ENCODE results near the gene NGB.

The NGB gene

GRCh38 chr14:77313371-77313770, 42.4 kb upstream of the NGB start:
- H3K4me3 ChIP-seq (ENCODE audit: insufficient read depth, low read depth, low read length, poor library complexity, severe bottlenecking), result no peak overlapping the region
- H3K36me3 ChIP-seq (ENCODE audit: control insufficient read depth, insufficient read depth, low read length), result no peaks in the 10 kb centered on the region
- DNase-seq, result no peak
- no peaks in the 10 kb centered on the region for H3K9me3 ChIP-seq (ENCODE audit: control insufficient read depth, low read length)
- no peaks in the 10 kb centered on the region for H3K27me3 ChIP-seq (replicated peaks; ENCODE audit: control insufficient read depth, insufficient read depth, low read length, poor library complexity, severe bottlenecking)
- no peak overlapping the region for H3K27ac ChIP-seq (ENCODE audit: insufficient read depth, low read length, poor library complexity, severe bottlenecking)
- no peaks in the 10 kb centered on the region for H3K4me1 ChIP-seq (ENCODE audit: control insufficient read depth, insufficient read depth, low read length, poor library complexity, severe bottlenecking)

DNA sequence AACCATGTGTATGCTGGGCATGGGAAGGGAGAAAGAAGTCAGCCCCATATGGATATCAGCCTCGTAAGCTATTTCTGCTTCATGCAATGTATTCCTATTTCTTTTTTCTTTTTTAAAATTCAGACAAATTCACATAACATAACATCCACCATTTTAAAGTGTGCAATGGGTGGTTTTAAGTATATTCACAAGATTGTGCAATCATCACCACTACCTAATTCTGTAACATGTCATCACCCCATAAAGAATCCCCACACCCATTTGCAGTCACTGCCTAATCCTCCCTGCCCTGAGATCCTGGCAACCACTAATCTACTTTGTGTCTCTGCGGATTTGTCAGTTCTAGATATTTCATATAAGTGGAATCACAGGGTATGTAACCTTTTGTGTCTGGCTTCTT, 40.2 kb upstream of the NGB start:
- no peaks in the 10 kb centered on the region for H3K4me1 ChIP-seq (ENCODE audit: control insufficient read depth, insufficient read depth, low read length, poor library complexity, severe bottlenecking)
- no peaks in the 10 kb centered on the region for H3K9me3 ChIP-seq (ENCODE audit: control insufficient read depth, low read length)
- H3K4me3 ChIP-seq (ENCODE audit: insufficient read depth, low read depth, low read length, poor library complexity, severe bottlenecking), result no peak overlapping the region
- H3K27ac ChIP-seq (ENCODE audit: insufficient read depth, low read length, poor library complexity, severe bottlenecking), result no peak overlapping the region
- no peaks in the 10 kb centered on the region for H3K27me3 ChIP-seq (replicated peaks; ENCODE audit: control insufficient read depth, insufficient read depth, low read length, poor library complexity, severe bottlenecking)
- no peaks in the 10 kb centered on the region for H3K36me3 ChIP-seq (ENCODE audit: control insufficient read depth, insufficient read depth, low read length)
- DNase-seq, result no peak

DNA sequence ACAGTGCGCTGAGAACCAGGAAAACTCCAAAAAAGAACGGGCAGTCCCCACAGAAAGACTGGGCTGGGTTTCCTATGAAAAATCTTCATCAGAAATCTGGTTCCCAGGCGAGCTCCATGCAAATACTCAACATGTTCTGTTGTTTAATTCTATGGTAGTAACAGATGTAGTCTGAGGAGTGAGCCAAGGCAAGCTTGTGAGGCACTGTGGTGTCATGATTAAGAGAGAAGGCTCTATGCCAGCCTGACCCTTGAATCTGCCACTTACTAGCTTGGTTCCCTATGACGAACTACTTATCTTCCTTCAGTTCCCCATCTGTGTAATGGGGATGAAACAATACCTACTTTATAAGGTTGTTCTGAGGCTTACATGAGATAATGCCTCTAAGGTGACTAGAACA, 39.0 kb upstream of the NGB start:
- Histone ChIP-seq H3K27me3 (replicated peaks; ENCODE audit: control insufficient read depth, insufficient read depth, low read length, poor library complexity, severe bottlenecking) (no peaks in the 10 kb centered on the region), H3K9me3 (ENCODE audit: control insufficient read depth, low read length) (no peaks in the 10 kb centered on the region), H3K36me3 (ENCODE audit: control insufficient read depth, insufficient read depth, low read length) (peaks cover 3% of the 10 kb centered on the region), H3K4me3 (ENCODE audit: insufficient read depth, low read depth, low read length, poor library complexity, severe bottlenecking) (no peak overlapping the region), H3K4me1 (ENCODE audit: control insufficient read depth, insufficient read depth, low read length, poor library complexity, severe bottlenecking) (no peaks in the 10 kb centered on the region), H3K27ac (ENCODE audit: insufficient read depth, low read length, poor library complexity, severe bottlenecking) (no peak overlapping the region)
- DNase-seq, result no peak

- Histone ChIP-seq H3K27me3 (replicated peaks; ENCODE audit: control insufficient read depth, insufficient read depth, low read length, poor library complexity, severe bottlenecking) (no peaks in the 10 kb centered on the region), H3K27ac (ENCODE audit: insufficient read depth, low read length, poor library complexity, severe bottlenecking) (no peak overlapping the region), H3K36me3 (ENCODE audit: control insufficient read depth, insufficient read depth, low read length) (peaks cover 3% of the 10 kb centered on the region), H3K4me3 (ENCODE audit: insufficient read depth, low read depth, low read length, poor library complexity, severe bottlenecking) (no peak overlapping the region), H3K4me1 (ENCODE audit: control insufficient read depth, insufficient read depth, low read length, poor library complexity, severe bottlenecking) (no peaks in the 10 kb centered on the region), H3K9me3 (ENCODE audit: control insufficient read depth, low read length) (no peaks in the 10 kb centered on the region)
- no peak for DNase-seq
These were observed 38.1 kb upstream of the NGB start for GRCh38 chr14:77309131-77309530.

GRCh38 chr14:77306851-77307496, 36.0 kb upstream of the NGB start:
- Histone ChIP-seq H3K4me3 (ENCODE audit: insufficient read depth, low read depth, low read length, poor library complexity, severe bottlenecking) (no peak overlapping the region), H3K4me1 (ENCODE audit: control insufficient read depth, insufficient read depth, low read length, poor library complexity, severe bottlenecking) (no peaks in the 10 kb centered on the region), H3K9me3 (ENCODE audit: control insufficient read depth, low read length) (no peaks in the 10 kb centered on the region), H3K27me3 (replicated peaks; ENCODE audit: control insufficient read depth, insufficient read depth, low read length, poor library complexity, severe bottlenecking) (no peaks in the 10 kb centered on the region), H3K36me3 (ENCODE audit: control insufficient read depth, insufficient read depth, low read length) (peaks cover 3% of the 10 kb centered on the region), H3K27ac (ENCODE audit: insufficient read depth, low read length, poor library complexity, severe bottlenecking) (no peak overlapping the region)
- DNase-seq, result no peak

GRCh38 chr14:77306416-77306815, 35.4 kb upstream of the NGB start:
- H3K36me3 ChIP-seq (ENCODE audit: control insufficient read depth, insufficient read depth, low read length), result peaks cover 3% of the 10 kb centered on the region
- H3K27me3 ChIP-seq (replicated peaks; ENCODE audit: control insufficient read depth, insufficient read depth, low read length, poor library complexity, severe bottlenecking), result no peaks in the 10 kb centered on the region
- DNase-seq, result no peak
- no peak overlapping the region for H3K27ac ChIP-seq (ENCODE audit: insufficient read depth, low read length, poor library complexity, severe bottlenecking)
- H3K9me3 ChIP-seq (ENCODE audit: control insufficient read depth, low read length), result no peaks in the 10 kb centered on the region
- no peaks in the 10 kb centered on the region for H3K4me1 ChIP-seq (ENCODE audit: control insufficient read depth, insufficient read depth, low read length, poor library complexity, severe bottlenecking)
- no peak overlapping the region for H3K4me3 ChIP-seq (ENCODE audit: insufficient read depth, low read depth, low read length, poor library complexity, severe bottlenecking)

GRCh38 chr14:77305696-77306095, 34.7 kb upstream of the NGB start:
- DNase-seq, result no peak
- no peaks in the 10 kb centered on the region for H3K4me1 ChIP-seq (ENCODE audit: control insufficient read depth, insufficient read depth, low read length, poor library complexity, severe bottlenecking)
- no peaks in the 10 kb centered on the region for H3K9me3 ChIP-seq (ENCODE audit: control insufficient read depth, low read length)
- H3K27me3 ChIP-seq (replicated peaks; ENCODE audit: control insufficient read depth, insufficient read depth, low read length, poor library complexity, severe bottlenecking), result no peaks in the 10 kb centered on the region
- no peak overlapping the region for H3K27ac ChIP-seq (ENCODE audit: insufficient read depth, low read length, poor library complexity, severe bottlenecking)
- H3K36me3 ChIP-seq (ENCODE audit: control insufficient read depth, insufficient read depth, low read length), result peaks cover 3% of the 10 kb centered on the region
- no peak overlapping the region for H3K4me3 ChIP-seq (ENCODE audit: insufficient read depth, low read depth, low read length, poor library complexity, severe bottlenecking)

- no peak overlapping the region for H3K27ac ChIP-seq (ENCODE audit: insufficient read depth, low read length, poor library complexity, severe bottlenecking)
- no peaks in the 10 kb centered on the region for H3K4me1 ChIP-seq (ENCODE audit: control insufficient read depth, insufficient read depth, low read length, poor library complexity, severe bottlenecking)
- H3K9me3 ChIP-seq (ENCODE audit: control insufficient read depth, low read length), result no peaks in the 10 kb centered on the region
- H3K36me3 ChIP-seq (ENCODE audit: control insufficient read depth, insufficient read depth, low read length), result peaks cover 3% of the 10 kb centered on the region
- H3K4me3 ChIP-seq (ENCODE audit: insufficient read depth, low read depth, low read length, poor library complexity, severe bottlenecking), result no peak overlapping the region
- no peak for DNase-seq
- H3K27me3 ChIP-seq (replicated peaks; ENCODE audit: control insufficient read depth, insufficient read depth, low read length, poor library complexity, severe bottlenecking), result no peaks in the 10 kb centered on the region
These were observed 32.6 kb upstream of the NGB start for GRCh38 chr14:77303417-77304156.

DNA sequence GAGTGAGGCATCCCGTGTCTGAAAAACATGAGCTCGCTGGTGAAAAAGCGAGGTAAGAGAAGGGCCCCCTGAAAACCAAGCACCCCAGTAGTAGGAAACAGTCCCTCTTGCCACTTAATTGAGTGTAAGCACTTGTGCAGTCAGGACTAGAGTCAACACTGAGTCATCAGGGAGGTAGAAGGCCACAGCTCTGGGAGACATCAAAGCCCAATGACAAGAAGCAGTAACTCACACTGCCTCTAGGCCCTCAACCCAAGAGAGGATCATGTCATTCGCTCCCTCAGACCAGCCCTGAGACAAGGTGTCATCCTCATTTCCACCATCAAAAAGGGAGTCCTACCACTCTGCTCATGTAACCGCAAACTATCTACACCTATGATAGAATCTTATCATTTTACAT, 31.9 kb upstream of the NGB start:
- Histone ChIP-seq H3K4me3 (ENCODE audit: insufficient read depth, low read depth, low read length, poor library complexity, severe bottlenecking) (no peak overlapping the region), H3K36me3 (ENCODE audit: control insufficient read depth, insufficient read depth, low read length) (peaks cover 3% of the 10 kb centered on the region), H3K27me3 (replicated peaks; ENCODE audit: control insufficient read depth, insufficient read depth, low read length, poor library complexity, severe bottlenecking) (no peaks in the 10 kb centered on the region), H3K4me1 (ENCODE audit: control insufficient read depth, insufficient read depth, low read length, poor library complexity, severe bottlenecking) (no peaks in the 10 kb centered on the region), H3K9me3 (ENCODE audit: control insufficient read depth, low read length) (no peaks in the 10 kb centered on the region), H3K27ac (ENCODE audit: insufficient read depth, low read length, poor library complexity, severe bottlenecking) (no peak overlapping the region)
- no peak for DNase-seq

DNA sequence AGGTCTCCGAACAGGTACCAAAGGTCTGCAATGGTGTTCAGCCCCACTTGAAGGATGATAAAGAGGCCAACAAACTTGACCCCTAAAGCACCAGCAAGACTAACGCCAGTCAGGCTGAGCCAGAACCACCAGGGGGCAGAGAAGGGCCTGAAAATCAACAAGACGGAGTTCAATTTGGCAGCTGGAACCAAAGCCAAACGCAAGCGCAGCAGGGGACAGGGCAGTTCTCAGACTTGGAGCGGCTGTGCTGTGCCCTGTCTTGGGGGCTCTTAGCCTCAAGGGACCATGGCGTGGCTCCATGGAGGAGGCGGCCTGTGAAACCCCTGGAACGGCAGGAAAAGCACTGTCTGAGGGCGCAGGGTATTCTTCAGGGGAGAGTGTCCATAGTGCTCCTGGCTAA, 30.1 kb upstream of the NGB start:
- peaks cover 3% of the 10 kb centered on the region for H3K36me3 ChIP-seq (ENCODE audit: control insufficient read depth, insufficient read depth, low read length)
- peak in 2 of 3 donors; percentile 9 to 27 for DNase-seq
- no peak overlapping the region for H3K4me3 ChIP-seq (ENCODE audit: insufficient read depth, low read depth, low read length, poor library complexity, severe bottlenecking)
- H3K27me3 ChIP-seq (replicated peaks; ENCODE audit: control insufficient read depth, insufficient read depth, low read length, poor library complexity, severe bottlenecking), result no peaks in the 10 kb centered on the region
- H3K4me1 ChIP-seq (ENCODE audit: control insufficient read depth, insufficient read depth, low read length, poor library complexity, severe bottlenecking), result no peaks in the 10 kb centered on the region
- no peaks in the 10 kb centered on the region for H3K9me3 ChIP-seq (ENCODE audit: control insufficient read depth, low read length)
- no peak overlapping the region for H3K27ac ChIP-seq (ENCODE audit: insufficient read depth, low read length, poor library complexity, severe bottlenecking)
